ENCODE data around the gene CORIN.

DNA sequence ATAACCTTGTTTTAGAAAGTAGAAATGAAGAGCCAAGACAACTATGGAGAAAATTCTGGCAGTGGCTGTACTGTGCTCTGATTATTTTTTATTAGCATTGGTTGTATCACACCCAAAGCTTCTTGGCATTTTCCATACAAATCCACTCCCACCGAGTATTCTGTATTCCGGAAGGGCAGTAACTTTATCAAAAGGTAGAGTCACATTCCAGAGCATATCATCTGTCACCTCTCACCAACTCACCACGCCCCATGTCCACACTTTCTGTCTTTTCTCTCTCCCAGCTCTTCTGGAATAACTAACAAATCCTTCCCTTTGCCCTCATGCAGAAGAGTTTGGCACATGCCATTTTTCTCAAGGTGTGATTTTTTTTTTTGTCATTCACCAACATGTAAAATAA lies 52.7 kb downstream of the CORIN start:
- TF ChIP-seq REST (IDR thresholded peaks at IDR 0.05; ENCODE audit: borderline replicate concordance) (no peak), POLR2AphosphoS5 (IDR thresholded peaks at IDR 0.05) (no peak), RAD21 (conservative IDR thresholded peaks at IDR 0.05) (no peak)
- TF ChIP-seq, protein P1, sequence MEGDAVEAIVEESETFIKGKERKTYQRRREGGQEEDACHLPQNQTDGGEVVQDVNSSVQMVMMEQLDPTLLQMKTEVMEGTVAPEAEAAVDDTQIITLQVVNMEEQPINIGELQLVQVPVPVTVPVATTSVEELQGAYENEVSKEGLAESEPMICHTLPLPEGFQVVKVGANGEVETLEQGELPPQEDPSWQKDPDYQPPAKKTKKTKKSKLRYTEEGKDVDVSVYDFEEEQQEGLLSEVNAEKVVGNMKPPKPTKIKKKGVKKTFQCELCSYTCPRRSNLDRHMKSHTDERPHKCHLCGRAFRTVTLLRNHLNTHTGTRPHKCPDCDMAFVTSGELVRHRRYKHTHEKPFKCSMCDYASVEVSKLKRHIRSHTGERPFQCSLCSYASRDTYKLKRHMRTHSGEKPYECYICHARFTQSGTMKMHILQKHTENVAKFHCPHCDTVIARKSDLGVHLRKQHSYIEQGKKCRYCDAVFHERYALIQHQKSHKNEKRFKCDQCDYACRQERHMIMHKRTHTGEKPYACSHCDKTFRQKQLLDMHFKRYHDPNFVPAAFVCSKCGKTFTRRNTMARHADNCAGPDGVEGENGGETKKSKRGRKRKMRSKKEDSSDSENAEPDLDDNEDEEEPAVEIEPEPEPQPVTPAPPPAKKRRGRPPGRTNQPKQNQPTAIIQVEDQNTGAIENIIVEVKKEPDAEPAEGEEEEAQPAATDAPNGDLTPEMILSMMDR (IDR thresholded peaks at IDR 0.05; ENCODE audit: poor library complexity, severe bottlenecking) = no peak
